B cell (primary cell): Measurements from ENCODE around the gene IGFL4. TPM values are rescaled to one million over a fixed set of nuclear protein-coding genes. Genes with fewer than 3 reads are reported as not detected.

ENCODE experiments used
- ATAC-seq: fragments of 200-7000 bp; cut with Tn5 transposase; one replicate; pipeline ENCODE4 v1.10.0; 2021; ENCODE audit warnings: low read depth, mild to moderate bottlenecking, moderate number of reproducible peaks, moderate library complexity
- CTCF ChIA-PET: fragments of 350-600 bp; sonication (Branson Sonifier 250); formaldehyde crosslinking; loops from one replicate; lab custom pipeline; 2021; ENCODE audit warnings: antibody characterized with exemption, inconsistent platforms; lab: Charles Lee
- POLR2A ChIA-PET: fragments of 350-600 bp; sonication (Branson Sonifier 250); formaldehyde crosslinking; loops from one replicate; lab custom pipeline; 2021; ENCODE audit warnings: antibody characterized with exemption; lab: Charles Lee
- DNase-seq: peaks from one replicate; pipeline ENCODE4 v3.0.0; 2013
- H2AFZ ChIP-seq: 2 replicates; pipeline ENCODE4 v1.6.1; 2012; ENCODE audit warnings: mild to moderate bottlenecking, low read depth, low read length; ENCODE audit not compliant: insufficient read depth, poor library complexity, severe bottlenecking
- H3K27ac ChIP-seq, 2 donors: 1 replicate in 1 of 2; 2 replicates in 1 of 2; pipeline ENCODE4 v1.5.1; 2012 to 2013; ENCODE audit warnings: low read length in 2 of 2, mild to moderate bottlenecking in 2 of 2, moderate library complexity in 1 of 2
- H3K27me3 ChIP-seq, 4 experiments: fragments of 200-600 bp in 1 of 4; sonication (generic) in 1 of 4; replicated peaks in 1 of 4; 1 replicate in 2 of 4; 2 replicates in 2 of 4; pipeline versions ENCODE4 v1.6.1 to v1.7.0; 2013 to 2016; ENCODE audit warnings: low read length in 3 of 4, mild to moderate bottlenecking in 2 of 4, mixed read lengths in 1 of 4, moderate library complexity in 1 of 4; ENCODE audit not compliant: insufficient read depth in 4 of 4, control insufficient read depth in 3 of 4; ENCODE audit errors: control extremely low read depth in 1 of 4
- H3K36me3 ChIP-seq, 2 experiments: replicated peaks in 1 of 2; 1 replicate in 1 of 2; 2 replicates in 1 of 2; pipeline versions ENCODE4 v1.6.1 to v1.7.1; 2013; ENCODE audit warnings: low read length in 1 of 2; ENCODE audit not compliant: insufficient read depth in 2 of 2, control insufficient read depth in 1 of 2; ENCODE audit errors: control extremely low read depth in 1 of 2, extremely low read depth in 1 of 2
- H3K4me1 ChIP-seq, 2 donors: fragments of 200-600 bp in 1 of 2; sonication (generic) in 1 of 2; 1 replicate in 1 of 2; 2 replicates in 1 of 2; pipeline versions ENCODE4 v1.5.1 to v1.6.1; 2013 to 2017; ENCODE audit warnings: low read length in 2 of 2; ENCODE audit not compliant: control insufficient read depth in 2 of 2, insufficient read depth in 2 of 2
- H3K4me2 ChIP-seq: replicated peaks from 2 replicates; pipeline ENCODE3; 2012; ENCODE audit warnings: mild to moderate bottlenecking, low read depth, low read length; ENCODE audit not compliant: poor library complexity, severe bottlenecking
- H3K4me3 ChIP-seq, 5 experiments: fragments of 200-600 bp in 1 of 5; sonication (generic) in 1 of 5; 1 replicate in 3 of 5; 2 replicates in 2 of 5; pipeline versions ENCODE4 v1.5.1 to v1.7.0; 2011 to 2016; ENCODE audit warnings: low read length in 4 of 5, mild to moderate bottlenecking in 4 of 5, low read depth in 2 of 5, control low read depth in 1 of 5, moderate library complexity in 1 of 5; ENCODE audit not compliant: insufficient read depth in 1 of 5; ENCODE audit errors: control extremely low read depth in 1 of 5, extremely low read depth in 1 of 5
- H3K79me2 ChIP-seq: fragments of 200-600 bp; sonication (generic); one replicate; pipeline ENCODE4 v1.6.0; 2016; ENCODE audit warnings: low read length; ENCODE audit not compliant: control insufficient read depth, insufficient read depth
- H3K9ac ChIP-seq: fragments of 200-600 bp; sonication (generic); 2 replicates; pipeline ENCODE4 v1.6.1; 2017; ENCODE audit warnings: mild to moderate bottlenecking, low read length, moderate library complexity
- H3K9me3 ChIP-seq, 3 donors: one replicate each; pipeline versions ENCODE4 v1.6.1 to v1.7.1; 2013; ENCODE audit warnings: low read length in 2 of 3; ENCODE audit not compliant: control insufficient read depth in 2 of 3, insufficient read depth in 1 of 3; ENCODE audit errors: control extremely low read depth in 1 of 3
- H4K20me1 ChIP-seq: 2 replicates; pipeline ENCODE4 v1.6.0; 2012; ENCODE audit warnings: mild to moderate bottlenecking, low read length; ENCODE audit not compliant: insufficient read depth, control insufficient read depth, poor library complexity, severe bottlenecking
- H3K27ac Mint-ChIP-seq: one replicate; pipeline ENCODE4 v1.8.0; 2021; ENCODE audit warnings: mixed read lengths
- H3K27me3 Mint-ChIP-seq: one replicate; pipeline ENCODE4 v1.8.0; 2021; ENCODE audit warnings: mixed read lengths
- H3K4me1 Mint-ChIP-seq: one replicate; pipeline ENCODE4 v1.8.0; 2021; ENCODE audit warnings: mixed read lengths
- H3K4me3 Mint-ChIP-seq: one replicate; pipeline ENCODE4 v1.8.0; 2021; ENCODE audit warnings: mixed read lengths
- H3K9me3 Mint-ChIP-seq: one replicate; pipeline ENCODE4 v1.8.0; 2022; ENCODE audit warnings: mixed read lengths; ENCODE audit not compliant: insufficient read depth
- EZH2 ChIP-seq: IDR thresholded peaks from 2 replicates; pipeline ENCODE4 v1.6.1; 2012; ENCODE audit warnings: borderline replicate concordance, low read depth, mild to moderate bottlenecking, moderate library complexity, low read length; ENCODE audit not compliant: insufficient read depth, poor library complexity, severe bottlenecking
- WGBS: methylation state at CpG from one replicate; pipeline ENCODE4 v1.1.5; 2013; ENCODE audit warnings: missing lambda C conversion rate; ENCODE audit not compliant: insufficient coverage; 5-methylcytosine and 5-hydroxymethylcytosine counted together
- intact Hi-C: fragments of 100-400 bp; cut with micrococcal nuclease; formaldehyde crosslinking; loops from one replicate; pipeline ENCODE4 v1.10.0; 2022
- polyA plus RNA-seq: library from polyadenylated mRNA; depleted of rRNA; stranded (reverse); fragments of >200 nt; gene quantifications from 2 replicates; pipeline ENCODE4 v1.2.3, GENCODE V29; 2012
- total RNA-seq, 2 donors: library from RNA; stranded (reverse); fragments of 120-200 nt in 1 of 2; gene quantifications; 1 replicate in 1 of 2; 2 replicates in 1 of 2; pipeline versions ENCODE4 v1.2.3 to v1.2.4, GENCODE V29; 2013 to 2022
- TF ChIP-seq, protein P1 (sequence below): fragments of 200-600 bp; IDR thresholded peaks from one replicate; pipeline ENCODE4 v1.8.0; 2022; ENCODE audit warnings: antibody characterized with exemption, mild to moderate bottlenecking

Gene IGFL4
- total and polyA plus RNA-seq, 2 donors (not counting 1 experiment from before 2014, with no cell fraction given): not detected

DNA sequence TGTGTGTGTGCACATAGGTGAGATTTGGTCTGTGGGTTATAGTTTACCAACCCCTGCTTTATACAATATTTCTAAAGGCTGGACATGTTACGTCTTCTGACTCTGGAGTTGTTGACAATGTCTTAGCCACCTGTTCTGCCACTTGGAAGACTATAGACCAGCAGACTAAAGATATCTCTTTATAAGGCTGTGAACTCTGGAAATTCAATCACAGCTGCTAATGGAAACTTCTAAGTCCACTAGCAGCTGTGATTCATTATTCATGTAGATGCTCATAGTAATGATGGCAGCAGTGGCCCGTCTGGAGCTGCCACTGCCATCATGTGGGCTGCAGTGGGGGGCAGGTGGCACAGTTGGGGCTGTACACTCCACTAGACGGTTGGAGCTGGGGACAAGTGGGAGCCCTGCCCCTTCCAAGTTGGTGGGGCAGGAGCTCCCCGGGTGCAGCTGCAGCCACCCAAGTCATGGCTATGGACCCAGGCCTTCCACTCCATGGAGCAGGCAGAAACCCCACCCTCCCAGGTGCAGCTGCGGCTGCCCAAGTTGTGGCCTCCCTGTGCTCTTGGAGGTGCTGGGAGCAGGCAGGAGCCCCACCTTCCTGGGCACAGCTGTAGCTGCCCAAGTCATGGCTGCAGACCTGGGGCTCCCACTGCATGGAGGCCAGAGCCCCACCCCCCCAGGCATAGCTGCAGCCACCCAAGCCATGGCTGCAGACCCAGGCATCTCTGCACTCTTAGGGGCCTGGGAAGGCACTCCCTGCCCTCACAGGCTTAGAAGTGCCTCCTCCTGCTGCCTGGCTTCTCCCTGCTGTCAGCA is 8.8 kb downstream of the IGFL4 start:
- Mint-ChIP-seq H3K27me3 (peaks cover 31% of the 10 kb centered on the region), H3K27ac (no peak overlapping the region), H3K4me3 (no peak overlapping the region), H3K9me3 (no peaks in the 10 kb centered on the region), H3K4me1 (peaks cover 2% of the 10 kb centered on the region)
- Histone ChIP-seq H2AFZ (no peak overlapping the region), H3K27ac (no peak overlapping the region), H3K4me3 (no peak overlapping the region), H3K4me2 (no peak overlapping the region), H3K79me2 (no peaks in the 10 kb centered on the region), H3K27me3 (peaks cover 0 to 12% (median 5%) of the 10 kb centered on the region in 4 experiments), H3K4me1 (peaks cover 0 to 5% of the 10 kb centered on the region in 2 donors), H4K20me1 (no peaks in the 10 kb centered on the region), H3K9ac (no peak overlapping the region), H3K9me3 (peaks cover 0 to 19% (median 0%) of the 10 kb centered on the region in 3 donors), H3K36me3 (no peaks in the 10 kb centered on the region)
- TF ChIP-seq, protein P1, sequence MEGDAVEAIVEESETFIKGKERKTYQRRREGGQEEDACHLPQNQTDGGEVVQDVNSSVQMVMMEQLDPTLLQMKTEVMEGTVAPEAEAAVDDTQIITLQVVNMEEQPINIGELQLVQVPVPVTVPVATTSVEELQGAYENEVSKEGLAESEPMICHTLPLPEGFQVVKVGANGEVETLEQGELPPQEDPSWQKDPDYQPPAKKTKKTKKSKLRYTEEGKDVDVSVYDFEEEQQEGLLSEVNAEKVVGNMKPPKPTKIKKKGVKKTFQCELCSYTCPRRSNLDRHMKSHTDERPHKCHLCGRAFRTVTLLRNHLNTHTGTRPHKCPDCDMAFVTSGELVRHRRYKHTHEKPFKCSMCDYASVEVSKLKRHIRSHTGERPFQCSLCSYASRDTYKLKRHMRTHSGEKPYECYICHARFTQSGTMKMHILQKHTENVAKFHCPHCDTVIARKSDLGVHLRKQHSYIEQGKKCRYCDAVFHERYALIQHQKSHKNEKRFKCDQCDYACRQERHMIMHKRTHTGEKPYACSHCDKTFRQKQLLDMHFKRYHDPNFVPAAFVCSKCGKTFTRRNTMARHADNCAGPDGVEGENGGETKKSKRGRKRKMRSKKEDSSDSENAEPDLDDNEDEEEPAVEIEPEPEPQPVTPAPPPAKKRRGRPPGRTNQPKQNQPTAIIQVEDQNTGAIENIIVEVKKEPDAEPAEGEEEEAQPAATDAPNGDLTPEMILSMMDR: no peak
- no peak for TF ChIP-seq EZH2
- no peak for DNase-seq
- WGBS: 94% methylated on average over 4 of the region's 5 CpGs
- ChIA-PET CTCF (interaction anchor here (0.6 to 2.9 kb wide), 4 partner anchors 12 to 233 kb away, joined by 3 to 19 read pairs (median 3); no protein-coding TSS in a partner anchor), POLR2A (no interaction called here)
- intact Hi-C loops: no loop called here
- ATAC-seq: no peak
